GM21786 (cell line): ENCODE measurements around the gene TMCO4.

Experiments
- ATAC-seq: cut with Tn5 transposase; IDR thresholded peaks from one replicate; pipeline ENCODE4 v1.9.1; 2021; ENCODE audit not compliant: unreplicated experiment

Gene TMCO4

DNA sequence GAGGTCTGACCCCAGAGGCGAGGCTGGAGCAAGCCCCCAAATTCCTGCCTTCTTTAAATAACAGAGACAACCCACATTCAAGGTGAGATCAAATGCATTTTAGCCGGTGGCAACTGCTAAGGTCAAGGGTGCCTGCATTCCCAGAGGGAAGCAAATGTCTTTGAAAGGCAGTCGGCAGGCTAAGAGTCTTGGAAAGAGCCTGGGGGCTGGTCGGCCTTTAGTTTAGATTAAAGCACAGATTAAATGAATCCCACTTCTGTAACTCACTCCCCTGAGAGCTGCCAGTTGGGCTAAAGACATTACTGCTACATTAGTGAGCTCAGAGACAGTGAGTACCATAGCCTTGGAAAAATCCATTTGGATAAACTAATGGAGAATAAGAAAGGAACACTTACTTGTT, 75.8 kb downstream of the TMCO4 start:
- no peak for ATAC-seq

DNA sequence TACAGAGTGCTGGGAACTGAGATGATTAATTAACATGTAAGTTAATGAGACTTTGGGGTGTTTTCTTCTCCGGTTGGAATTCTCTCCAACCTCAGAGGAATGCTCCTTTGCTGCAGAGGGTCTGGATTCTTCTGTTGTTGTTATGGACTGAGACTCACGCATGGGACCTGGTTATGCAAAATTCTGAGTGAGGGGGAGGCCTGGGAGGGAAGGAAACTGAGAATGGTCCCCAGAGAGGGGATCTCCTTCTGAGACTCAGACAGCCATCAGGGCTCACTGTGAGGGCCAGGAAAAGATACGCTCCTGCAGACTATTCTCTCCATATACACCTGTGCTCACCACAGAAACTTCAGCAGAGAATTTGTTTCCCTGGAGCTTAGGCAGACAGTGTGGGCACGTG, 78.7 kb downstream of the TMCO4 start:
- no peak for ATAC-seq

DNA sequence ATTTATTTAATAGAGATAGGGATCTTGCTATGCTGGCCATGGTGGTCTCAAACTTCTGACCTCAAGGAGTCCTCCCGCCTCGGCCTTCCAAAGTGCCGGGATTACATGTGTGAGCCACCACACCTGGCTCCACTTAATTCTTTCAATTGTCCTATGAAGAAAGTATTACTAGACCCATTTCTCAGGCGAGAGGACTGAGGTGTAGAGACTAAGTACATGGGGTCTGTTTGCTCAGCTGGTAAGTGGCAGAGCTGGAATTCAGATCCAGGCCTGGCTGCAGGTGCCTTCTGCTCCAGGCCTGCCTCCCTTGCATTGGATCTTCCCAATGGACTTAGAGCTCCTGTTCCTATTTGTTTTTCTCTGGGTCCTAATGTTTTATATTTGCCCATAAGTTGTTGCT, 79.5 kb downstream of the TMCO4 start:
- no peak for ATAC-seq

DNA sequence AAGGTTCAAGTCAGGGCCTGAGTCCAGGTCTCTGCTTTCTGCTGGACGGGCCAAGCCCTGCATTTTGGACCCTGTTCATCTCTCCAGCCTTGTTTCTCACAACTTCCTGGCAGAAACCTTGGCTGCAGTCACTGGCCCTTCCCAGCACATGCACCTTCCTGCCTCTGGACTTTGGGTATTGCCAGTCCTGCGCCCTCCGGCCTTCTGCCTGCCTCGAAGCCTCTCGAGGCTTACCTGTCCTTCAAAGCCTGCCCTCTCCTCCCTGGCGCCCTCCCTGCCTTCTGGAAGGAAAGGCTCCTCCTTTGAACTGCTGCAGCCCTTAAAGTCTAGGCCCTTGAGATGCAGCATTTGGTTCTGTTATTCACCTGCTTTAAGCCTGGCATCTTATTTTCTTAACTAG, 82.2 kb downstream of the TMCO4 start:
- no peak for ATAC-seq

DNA sequence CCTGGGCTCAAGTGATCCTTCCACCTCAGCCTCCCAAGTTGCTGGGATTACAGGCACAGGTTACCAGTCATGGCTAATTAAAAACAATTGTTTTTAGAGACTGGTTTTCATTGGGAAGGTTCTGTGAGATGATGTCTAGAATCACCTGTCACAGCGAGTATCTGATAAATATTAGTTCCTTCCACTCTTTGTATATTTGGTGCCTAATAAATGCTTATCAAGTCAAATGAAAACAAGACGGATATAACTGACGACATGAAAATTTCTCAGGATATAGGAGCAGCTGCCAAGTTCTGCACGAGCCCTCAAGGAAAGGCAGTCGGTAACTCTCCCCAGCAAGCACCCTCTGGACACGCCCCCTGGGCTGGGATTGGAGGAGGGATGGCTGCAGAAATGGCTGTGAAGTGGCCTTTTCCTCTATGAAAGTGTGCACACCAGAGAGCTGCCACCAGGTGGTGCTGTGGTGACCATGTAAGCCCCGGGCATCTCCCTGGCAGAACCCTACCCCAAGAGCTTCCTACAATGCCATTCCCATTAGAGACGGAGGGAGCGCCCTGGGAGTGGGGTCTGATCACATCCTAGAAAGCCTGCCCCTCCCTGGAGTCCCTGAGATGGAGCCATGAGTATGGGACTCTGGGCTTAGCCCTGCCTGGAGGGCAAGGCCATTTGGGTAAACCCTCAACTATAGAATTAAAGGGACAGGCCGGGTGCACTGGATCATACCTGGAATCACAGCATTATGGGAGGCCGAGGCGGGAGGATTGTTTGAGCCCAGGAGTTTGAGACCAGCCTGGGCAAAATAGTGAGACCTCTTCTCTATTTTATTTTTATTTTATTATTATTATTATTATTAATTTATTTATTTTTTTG, 84.1 kb downstream of the TMCO4 start:
- peak; percentile 37 for ATAC-seq

DNA sequence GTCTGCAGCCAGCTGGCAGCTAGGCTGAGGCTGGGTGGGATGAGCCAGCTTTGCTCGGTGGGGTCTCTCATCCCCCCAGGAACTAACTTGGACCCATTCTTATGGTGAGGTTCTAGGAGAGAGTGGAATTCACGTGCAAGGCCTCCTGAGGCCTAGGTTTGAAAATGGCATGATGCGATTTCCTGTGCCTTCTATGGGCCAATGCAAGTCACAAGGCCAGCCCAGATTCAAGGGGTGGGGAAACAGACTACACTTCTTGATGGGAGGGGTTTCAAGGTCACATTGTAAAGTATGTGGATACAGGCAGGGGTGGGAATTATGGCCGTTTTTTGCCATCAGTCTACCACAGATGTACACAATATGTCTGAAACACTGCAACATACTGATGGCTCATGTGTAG, 86.8 kb downstream of the TMCO4 start:
- ATAC-seq: no peak

DNA sequence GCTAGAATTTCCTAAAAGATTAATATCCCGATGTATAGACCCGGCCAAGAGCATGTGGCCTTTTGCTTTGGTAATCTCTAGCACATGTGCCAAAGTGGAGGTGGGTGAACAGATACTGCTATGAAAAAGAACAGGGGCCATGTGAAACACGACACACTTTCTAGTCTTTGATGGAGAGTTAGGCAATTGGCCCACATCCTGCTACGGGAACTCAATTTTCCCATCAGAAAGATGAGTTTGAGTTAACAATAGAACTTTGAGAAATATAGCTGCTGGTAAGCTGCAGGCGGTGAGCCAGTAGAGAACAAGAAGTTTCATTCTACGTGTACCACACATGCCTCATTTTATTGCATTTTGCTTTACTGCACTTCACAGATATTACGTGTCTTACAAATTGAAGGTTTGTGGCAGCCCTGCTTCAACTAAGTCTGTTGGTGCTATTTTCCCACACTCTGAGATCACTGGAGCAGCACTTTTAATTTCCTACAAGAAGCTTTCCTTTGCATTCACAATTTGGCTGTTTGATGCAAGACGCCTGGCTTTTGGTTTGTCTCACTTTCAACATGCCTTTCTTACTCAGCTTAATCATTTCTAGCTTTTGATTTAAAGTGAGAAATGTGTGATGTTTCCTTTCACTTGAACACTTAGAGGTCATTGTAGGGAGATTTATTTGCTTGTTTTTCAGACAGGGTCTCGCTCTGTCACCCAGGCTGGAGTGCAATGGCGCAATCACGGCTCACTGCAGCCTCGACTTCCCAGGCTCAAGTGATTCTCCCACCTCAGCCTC, 88.7 kb downstream of the TMCO4 start:
- peak; percentile 66 for ATAC-seq

DNA sequence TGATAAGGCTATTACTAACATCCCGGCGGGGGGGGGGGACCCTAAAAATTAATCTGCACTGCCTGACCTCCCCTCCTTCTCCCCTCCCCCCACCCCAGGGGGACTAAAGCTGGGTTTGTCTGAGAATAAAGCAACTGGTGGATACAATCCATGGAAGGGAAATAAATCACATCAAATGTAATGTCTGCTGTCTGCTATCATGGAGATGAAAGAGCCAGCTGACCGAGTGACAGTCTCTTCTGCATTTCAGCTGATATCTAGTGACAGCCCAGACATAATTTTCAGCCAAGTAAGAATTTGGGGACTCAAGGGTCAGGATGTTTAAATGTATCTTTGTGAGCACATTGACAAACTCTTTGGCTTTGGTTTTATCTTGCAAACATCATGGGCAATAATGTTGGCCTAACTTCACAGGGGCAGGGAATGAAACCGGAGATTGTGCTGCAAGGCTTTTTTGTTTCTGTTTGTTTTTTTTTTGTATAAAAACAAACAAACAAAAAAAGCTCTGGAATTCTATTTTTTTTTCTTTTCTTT, 90.4 kb downstream of the TMCO4 start:
- ATAC-seq: no peak

DNA sequence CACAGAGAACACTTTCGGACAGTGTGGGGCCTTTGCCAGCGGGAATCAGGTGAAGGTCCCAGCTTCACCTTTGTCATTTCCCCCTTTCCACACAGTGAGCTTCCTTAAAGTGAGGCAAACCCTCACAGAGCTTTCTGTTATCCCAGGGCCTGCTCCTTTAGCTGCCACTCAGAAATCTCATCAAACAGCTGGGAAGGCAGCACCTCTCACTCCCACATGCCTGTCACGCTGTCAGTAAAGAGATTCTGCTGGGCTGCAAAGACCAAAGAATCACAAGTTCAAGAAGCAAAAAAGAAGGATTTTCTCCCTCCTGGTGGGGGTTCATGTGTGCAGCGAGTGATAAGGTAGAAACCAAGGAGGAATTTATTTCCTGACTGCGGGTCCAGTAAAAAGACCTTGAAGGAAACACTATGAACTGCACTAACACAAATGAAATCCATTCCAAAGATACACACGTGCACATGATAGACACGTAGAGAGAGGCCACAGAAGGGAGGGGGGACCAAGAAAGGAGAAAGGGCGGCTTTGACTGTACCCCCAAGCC, 91.1 kb downstream of the TMCO4 start:
- ATAC-seq: no peak

DNA sequence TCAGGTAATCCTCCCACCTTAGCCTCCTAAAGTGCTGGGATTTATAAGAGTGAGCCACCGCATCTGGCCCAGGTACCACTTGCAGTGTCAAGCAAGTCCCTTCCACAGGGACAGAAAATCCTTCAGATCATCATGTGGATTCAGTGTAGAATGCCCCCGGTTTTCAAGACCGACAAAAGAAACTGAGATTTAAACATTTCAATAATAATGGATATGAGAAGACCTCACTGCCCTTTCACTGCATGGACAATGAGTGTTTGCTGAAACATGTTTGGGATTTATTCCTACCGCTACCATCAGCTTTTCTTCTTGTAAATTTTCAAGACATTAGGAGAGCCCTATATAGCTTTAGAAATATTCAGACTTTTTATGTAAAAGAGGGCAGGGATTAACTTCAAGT, 93.6 kb downstream of the TMCO4 start:
- no peak for ATAC-seq

DNA sequence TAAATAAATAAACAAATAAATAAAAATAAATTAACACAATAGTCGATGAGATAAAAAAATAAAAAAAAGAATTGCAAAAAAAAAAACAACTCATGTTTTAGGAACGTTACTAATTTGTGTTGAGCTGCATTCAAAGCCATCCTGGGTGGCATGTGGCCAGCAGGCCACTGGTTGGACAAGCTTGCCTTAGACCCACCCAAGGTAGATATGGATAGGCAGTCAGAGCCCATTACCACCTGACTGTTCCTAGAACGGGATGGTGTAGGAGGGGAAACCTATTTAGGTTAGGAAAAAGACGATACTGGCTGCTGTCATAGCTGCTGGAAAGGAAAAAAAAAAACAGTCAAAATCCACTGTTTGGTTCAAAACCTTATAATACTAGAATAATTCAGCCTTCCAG, 94.3 kb downstream of the TMCO4 start:
- no peak for ATAC-seq

DNA sequence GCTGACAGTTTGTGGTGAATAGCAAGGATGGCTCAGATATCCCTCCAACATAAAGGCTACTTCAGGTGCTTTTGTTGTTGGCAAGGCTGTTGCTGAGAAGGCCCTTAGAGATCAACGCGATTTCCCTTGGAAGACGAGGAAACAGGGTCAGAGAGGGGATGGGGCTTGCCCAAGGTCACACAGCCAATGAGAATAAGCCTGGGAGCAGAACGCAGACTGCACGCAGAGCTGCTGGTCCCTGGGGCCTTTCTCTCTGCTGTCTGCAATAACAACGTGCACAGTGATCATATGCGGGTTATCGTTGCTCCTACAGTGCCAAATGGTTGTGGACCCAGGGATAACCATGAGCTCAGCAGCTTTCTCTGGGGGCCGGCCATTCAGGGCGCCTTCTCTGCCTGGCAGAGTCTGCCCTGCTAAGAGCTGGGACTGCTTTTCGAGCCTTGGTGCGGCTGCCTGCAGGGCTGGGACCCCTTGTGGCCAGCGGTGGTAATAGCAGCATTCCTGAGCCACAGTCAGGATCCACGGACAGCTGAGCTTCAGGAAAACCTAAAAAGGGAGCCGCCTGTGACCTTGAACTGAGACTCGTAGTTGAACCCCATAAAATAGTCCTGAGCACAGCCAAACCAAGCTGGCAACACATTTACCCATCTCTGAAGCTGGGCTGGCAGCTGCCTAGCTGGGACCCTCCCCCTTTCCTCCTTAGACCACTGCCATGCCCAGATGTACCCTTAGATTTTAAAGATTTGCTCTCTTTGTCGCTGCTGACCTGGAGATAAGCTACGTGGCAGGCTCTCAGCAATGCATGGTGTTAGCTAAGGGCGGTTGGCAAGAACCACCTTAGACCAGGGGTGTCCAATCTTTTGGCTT, 95.2 kb downstream of the TMCO4 start:
- no peak for ATAC-seq

DNA sequence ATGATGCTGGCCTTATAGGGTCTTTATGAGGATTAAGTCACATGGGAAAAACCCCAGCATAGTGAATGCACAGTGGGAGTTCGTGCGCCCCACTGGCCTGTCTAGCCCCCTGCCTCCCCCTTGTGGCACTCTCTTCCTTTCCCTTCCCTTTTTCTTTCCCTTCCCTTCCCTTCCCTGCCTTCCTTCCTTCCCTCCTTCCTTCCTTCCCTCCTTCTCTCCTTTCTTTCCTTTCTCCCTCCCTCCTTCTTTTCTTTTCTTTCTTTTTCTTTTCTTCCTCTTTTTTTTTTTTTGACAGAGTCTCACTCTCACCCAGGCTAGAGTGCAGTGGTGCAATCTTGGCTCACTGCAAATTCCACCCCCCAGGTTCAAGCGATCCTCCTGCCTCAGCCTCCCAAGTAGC, 96.4 kb downstream of the TMCO4 start:
- no peak for ATAC-seq

DNA sequence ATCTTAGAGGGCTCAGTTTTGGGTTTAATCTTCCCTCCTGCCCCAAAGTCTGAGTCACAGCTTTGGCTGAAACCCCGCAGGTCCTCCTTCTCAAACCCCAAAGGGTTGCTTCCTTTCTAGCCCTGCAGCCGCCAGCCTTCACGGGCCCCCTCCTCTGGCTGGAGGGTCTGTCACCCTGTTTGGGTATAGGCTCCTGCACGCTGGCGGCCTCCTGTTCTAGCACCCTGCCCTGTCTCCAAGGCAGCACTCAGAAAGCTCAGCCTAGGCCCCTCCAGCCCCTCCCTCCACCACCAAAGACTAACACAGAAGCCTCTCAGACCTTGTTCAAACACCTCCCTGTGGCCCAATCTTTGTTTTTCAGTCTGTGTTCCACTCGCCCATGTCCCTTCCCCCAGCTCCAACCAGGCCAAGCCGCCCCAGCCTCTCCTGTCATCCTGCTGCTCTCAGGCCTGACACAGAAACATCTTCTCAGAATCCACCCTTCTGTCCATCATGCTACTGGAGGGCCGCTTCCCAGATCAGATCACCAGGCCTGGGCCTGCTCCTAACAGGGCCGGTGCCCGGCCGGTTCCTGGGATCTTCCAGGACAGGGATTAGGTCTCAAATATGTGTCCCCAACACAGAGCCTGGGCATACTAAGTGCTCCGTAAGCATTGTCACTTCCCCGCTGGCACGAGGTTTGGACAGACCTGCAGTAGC, 99.5 kb downstream of the TMCO4 start:
- ATAC-seq: no peak

DNA sequence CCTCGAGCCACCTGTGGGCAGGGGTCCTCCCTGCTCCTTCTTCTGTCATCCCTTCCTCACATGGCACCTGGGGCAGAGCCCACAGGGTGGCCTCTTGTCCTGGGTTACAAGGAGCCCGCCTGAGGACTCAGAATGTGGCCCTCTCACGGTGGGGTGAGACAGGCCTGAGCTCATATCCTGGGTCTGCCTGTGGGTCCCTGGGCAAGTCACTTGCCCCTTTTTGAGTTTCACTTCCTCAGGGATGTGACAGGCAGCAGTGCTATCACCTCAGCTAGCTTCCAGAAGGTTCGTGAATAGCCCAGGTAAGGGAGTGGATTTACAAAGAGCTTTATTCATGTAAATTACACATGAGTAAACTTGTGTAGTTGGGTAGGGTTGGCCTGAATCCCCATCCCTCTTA, 101.5 kb downstream of the TMCO4 start:
- ATAC-seq: no peak

DNA sequence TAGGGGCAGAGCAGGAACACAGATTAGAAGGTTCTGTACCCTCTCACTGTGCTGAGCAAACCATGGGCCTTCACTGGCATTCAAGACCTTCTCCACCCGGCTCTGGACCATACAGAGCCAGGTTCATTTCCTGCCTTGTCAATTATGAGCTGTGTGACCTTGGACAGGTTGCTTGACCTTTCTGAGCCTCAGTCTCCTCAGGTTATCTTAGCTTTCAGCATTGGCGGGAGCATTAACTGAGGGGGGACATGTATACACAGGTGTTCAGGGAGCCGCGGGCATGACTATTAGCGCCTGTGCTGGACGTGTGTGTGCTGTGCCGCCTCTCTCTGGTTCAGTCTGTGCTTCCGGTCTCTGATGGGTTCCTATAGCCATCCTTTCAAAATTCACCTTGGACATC, 102.9 kb downstream of the TMCO4 start:
- ATAC-seq: no peak

DNA sequence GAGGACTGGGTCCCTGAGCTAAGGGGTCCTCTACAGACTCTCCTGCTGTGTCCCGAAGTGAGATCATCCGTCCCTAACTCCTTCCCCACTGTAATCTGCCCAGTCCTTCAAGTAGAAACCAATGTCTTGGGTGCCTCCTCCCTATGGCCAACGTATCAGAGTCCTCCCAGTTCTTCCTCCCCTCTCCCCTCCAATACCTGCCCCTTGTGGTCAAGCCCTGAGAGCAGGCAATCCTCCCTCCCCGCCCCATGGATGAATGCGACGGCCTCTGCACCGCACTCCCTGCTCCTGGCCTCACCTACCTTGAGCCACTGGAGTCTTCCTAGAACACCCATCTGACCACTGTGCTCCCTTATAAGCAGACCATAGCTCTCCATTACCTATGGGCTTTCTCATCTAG, 103.9 kb downstream of the TMCO4 start:
- no peak for ATAC-seq

DNA sequence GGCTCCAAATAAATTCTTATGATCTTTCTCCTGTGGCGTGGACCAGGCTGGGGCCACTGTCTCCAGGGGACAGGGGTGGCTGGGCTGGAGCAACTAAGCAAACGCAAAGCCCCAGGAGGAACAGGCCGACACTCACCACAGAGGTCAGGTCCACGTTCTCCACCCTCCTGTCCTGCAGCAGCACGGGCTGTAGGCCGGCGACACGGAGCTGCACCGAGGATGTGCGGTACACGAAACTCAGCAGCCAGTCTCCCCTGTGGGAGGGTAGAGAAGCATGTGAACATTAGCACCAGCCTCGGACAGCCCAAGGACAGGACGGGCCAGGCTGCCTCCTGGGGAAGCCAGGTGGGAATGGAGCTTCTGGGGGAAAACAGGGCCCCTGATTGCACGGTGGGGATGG, 105.4 kb downstream of the TMCO4 start:
- no peak for ATAC-seq

DNA sequence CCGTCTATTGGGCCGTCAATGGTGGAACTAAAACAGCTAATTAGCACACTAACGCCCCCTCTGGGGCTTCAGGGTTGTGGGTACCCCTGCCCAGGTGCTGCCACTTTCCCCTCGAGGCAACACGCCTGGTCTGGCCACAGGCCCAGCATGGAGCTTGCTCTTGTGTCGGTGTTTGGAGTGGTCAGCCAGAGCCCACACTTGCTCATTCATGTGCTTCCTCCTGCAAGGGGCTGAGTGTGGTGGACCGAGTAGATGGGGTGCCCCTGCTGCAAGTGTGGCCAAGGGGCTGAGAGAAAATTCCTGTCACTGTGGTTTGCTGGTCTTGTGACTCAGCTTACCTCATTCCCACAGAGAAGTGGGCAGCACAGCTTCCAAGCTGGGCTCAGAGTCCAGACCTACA, 109.4 kb downstream of the TMCO4 start:
- no peak for ATAC-seq

DNA sequence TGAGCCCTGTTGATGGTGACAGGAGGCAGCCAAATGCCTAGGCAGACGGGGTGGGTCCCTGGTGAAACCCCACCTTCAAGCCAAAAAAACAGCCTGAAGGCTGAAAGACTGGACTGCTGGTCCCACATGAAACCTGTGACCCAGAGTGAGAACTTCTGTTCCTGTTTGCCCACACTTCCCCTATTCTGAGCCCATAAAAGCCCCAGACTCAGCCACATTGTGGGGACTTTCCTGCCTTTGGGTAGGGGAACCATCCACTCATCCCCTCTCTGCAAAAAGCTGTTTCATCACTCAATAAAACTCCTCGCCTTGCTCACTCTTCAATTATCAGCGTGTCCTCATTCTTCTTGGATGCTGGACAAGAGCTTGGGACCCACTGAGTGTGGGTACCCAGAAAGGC, 109.9 kb downstream of the TMCO4 start:
- ATAC-seq: no peak
